ENCODE results near the gene GNG7.
"Not testable (repeated sequence)": the region's sequence is repeated elsewhere in the genome, so short reads cannot be mapped to it uniquely, and the experiment has no call there.

The GNG7 gene

GRCh38 chr19:2575734-2576481, 126.6 kb downstream of the GNG7 start:
- no peak for DNase-seq (ENCODE audit: low spot score)

GRCh38 chr19:2574971-2575630, 127.4 kb downstream of the GNG7 start:
- DNase-seq (ENCODE audit: low spot score) = no peak

- DNase-seq (ENCODE audit: low spot score) = no peak
Measured at GRCh38 chr19:2574478-2574931, 128.0 kb downstream of the GNG7 start.

- DNase-seq (ENCODE audit: low spot score) = no peak
Measured at GRCh38 chr19:2573916-2574315, 128.6 kb downstream of the GNG7 start.

- DNase-seq (ENCODE audit: low spot score) = not testable (repeated sequence)
Measured at GRCh38 chr19:2572152-2572551, 130.3 kb downstream of the GNG7 start.

- no peak for DNase-seq (ENCODE audit: low spot score)
Measured at GRCh38 chr19:2569596-2570465, 132.7 kb downstream of the GNG7 start.

GRCh38 chr19:2567996-2568395, 134.5 kb downstream of the GNG7 start:
- DNase-seq (ENCODE audit: low spot score) = no peak

GRCh38 chr19:2567580-2567979, 134.9 kb downstream of the GNG7 start:
- DNase-seq (ENCODE audit: low spot score) = no peak

GRCh38 chr19:2563546-2563945, 138.9 kb downstream of the GNG7 start:
- not testable (repeated sequence) for DNase-seq (ENCODE audit: low spot score)

- DNase-seq (ENCODE audit: low spot score) = peak; percentile 90
Measured at GRCh38 chr19:2561895-2562294, 140.6 kb downstream of the GNG7 start.

- DNase-seq (ENCODE audit: low spot score) = no peak
Measured at GRCh38 chr19:2561221-2561620, 141.3 kb downstream of the GNG7 start.

GRCh38 chr19:2560369-2560768, 142.1 kb downstream of the GNG7 start:
- DNase-seq (ENCODE audit: low spot score) = no peak

- DNase-seq (ENCODE audit: low spot score) = no peak
Measured at GRCh38 chr19:2558543-2558942, 144.0 kb downstream of the GNG7 start.

- not testable (repeated sequence) for DNase-seq (ENCODE audit: low spot score)
Measured at GRCh38 chr19:2558131-2558530, 144.4 kb downstream of the GNG7 start.

GRCh38 chr19:2557093-2557440, 145.4 kb downstream of the GNG7 start:
- no peak for DNase-seq (ENCODE audit: low spot score)

- no peak for DNase-seq (ENCODE audit: low spot score)
Measured at GRCh38 chr19:2556221-2557092, 146.0 kb downstream of the GNG7 start.

- no peak for DNase-seq (ENCODE audit: low spot score)
Measured at GRCh38 chr19:2555422-2556220, 146.9 kb downstream of the GNG7 start.

- no peak for DNase-seq (ENCODE audit: low spot score)
Measured at GRCh38 chr19:2554856-2555255, 147.6 kb downstream of the GNG7 start.

GRCh38 chr19:2553510-2553909, 149.0 kb downstream of the GNG7 start:
- DNase-seq (ENCODE audit: low spot score) = no peak

GRCh38 chr19:2552859-2553258, 149.6 kb downstream of the GNG7 start:
- peak; percentile 92 for DNase-seq (ENCODE audit: low spot score)

- no peak for DNase-seq (ENCODE audit: low spot score)
Measured at GRCh38 chr19:2551864-2552185, 150.7 kb downstream of the GNG7 start.

Measured in NAMALWA (cell line).